GM21360 (cell line): ENCODE measurements around the gene ME3.

Source experiments
- ATAC-seq: cut with Tn5 transposase; IDR thresholded peaks from one replicate; pipeline ENCODE4 v1.9.1; 2021; ENCODE audit warnings: mild to moderate bottlenecking, moderate library complexity; ENCODE audit not compliant: unreplicated experiment

Gene ME3

GRCh38 chr11:86693518-86693917, 21.1 kb upstream of the ME3 start:
- ATAC-seq, result no peak

- no peak for ATAC-seq
Measured at GRCh38 chr11:86692746-86693145, 20.3 kb upstream of the ME3 start.

- ATAC-seq, result no peak
Measured at GRCh38 chr11:86692317-86692716, 19.9 kb upstream of the ME3 start.

GRCh38 chr11:86688398-86689179, 16.2 kb upstream of the ME3 start:
- peak; percentile 80 for ATAC-seq

- ATAC-seq, result no peak
Measured at GRCh38 chr11:86687185-86687778, 14.9 kb upstream of the ME3 start.

GRCh38 chr11:86686531-86686930, 14.1 kb upstream of the ME3 start:
- ATAC-seq, result no peak

- no peak for ATAC-seq
Measured at GRCh38 chr11:86681483-86681756, 9.0 kb upstream of the ME3 start.

- ATAC-seq, result no peak
Measured at GRCh38 chr11:86680716-86681482, 8.5 kb upstream of the ME3 start.

GRCh38 chr11:86678823-86679222, 6.4 kb upstream of the ME3 start:
- no peak for ATAC-seq

GRCh38 chr11:86678296-86678695, 5.9 kb upstream of the ME3 start:
- no peak for ATAC-seq

- no peak for ATAC-seq
Measured at GRCh38 chr11:86676533-86677154, 4.2 kb upstream of the ME3 start.

- ATAC-seq, result no peak
Measured at GRCh38 chr11:86676010-86676409, 3.6 kb upstream of the ME3 start.

- ATAC-seq, result no peak
Measured at GRCh38 chr11:86675017-86675416, 2.6 kb upstream of the ME3 start.

- ATAC-seq, result no peak
Measured at GRCh38 chr11:86673872-86674750, 1.7 kb upstream of the ME3 start.

- no peak for ATAC-seq
Measured at GRCh38 chr11:86673055-86673843, 833 bp upstream of the ME3 start.

- no peak for ATAC-seq
Measured at GRCh38 chr11:86671531-86672006, 847 bp downstream of the ME3 start.

GRCh38 chr11:86670911-86671310, 1.5 kb downstream of the ME3 start:
- no peak for ATAC-seq

GRCh38 chr11:86670181-86670580, 2.2 kb downstream of the ME3 start:
- ATAC-seq, result no peak

GRCh38 chr11:86669424-86669823, 3.0 kb downstream of the ME3 start:
- ATAC-seq, result no peak

- no peak for ATAC-seq
Measured at GRCh38 chr11:86668929-86669328, 3.5 kb downstream of the ME3 start.
